Ramos (cell line): ENCODE data around the gene GNG3.
"Not testable (repeated sequence)": the region's sequence is repeated elsewhere in the genome, so short reads cannot be mapped to it uniquely, and the experiment has no call there.

Experiments
- in situ Hi-C: fragments of 300-500 bp; cut with MboI; formaldehyde crosslinking; loops from one replicate; pipeline ENCODE4 v1.14.3; 2022; ENCODE audit warnings: low sequenced_read_pairs; ENCODE audit not compliant: unreplicated experiment

Gene GNG3

DNA sequence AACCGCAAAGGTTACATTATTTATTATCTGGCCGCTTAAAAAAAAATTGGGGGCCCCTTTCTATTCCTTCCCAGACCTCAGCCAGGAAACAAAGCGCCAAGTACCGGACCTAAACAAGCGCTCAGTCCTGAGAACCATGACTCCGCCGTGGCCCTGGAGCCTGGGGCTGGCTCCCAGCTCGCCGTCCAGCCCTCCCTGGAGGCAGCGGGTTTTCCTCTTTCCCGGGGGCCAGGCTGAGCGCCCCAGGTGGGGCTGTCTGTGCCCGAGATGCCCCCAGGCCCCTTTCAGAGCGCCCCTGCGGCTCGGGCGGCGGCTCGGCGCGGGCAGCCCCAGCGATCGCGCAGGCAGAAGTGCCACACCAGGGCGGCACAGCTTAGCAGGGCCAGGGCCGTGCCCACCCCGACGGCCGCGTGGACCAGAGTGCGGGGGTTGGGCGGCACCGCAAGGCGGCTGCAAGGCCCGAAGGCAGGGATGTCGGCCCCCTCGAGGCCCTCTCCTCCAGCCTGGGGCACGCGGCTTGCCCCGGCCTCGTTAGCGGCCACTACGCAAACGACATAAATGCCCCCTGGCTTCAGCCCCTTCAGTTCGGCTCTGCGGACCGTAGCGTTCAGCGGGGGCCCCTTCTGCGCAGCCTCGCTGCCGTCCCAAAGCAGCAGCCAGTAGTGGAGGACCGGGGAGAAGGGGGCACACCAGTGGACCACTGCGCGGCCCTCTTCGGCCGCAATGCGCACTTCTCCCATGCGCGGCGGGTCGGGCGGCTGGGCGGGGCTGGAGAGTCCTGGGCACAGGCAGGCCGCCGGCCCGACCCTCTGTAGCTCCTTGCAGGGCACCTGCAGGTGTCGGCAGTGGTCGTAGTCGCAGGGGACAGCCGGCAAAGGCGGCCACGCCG is 19.7 kb upstream of the GNG3 start:
- in situ Hi-C loops = no loop called here

DNA sequence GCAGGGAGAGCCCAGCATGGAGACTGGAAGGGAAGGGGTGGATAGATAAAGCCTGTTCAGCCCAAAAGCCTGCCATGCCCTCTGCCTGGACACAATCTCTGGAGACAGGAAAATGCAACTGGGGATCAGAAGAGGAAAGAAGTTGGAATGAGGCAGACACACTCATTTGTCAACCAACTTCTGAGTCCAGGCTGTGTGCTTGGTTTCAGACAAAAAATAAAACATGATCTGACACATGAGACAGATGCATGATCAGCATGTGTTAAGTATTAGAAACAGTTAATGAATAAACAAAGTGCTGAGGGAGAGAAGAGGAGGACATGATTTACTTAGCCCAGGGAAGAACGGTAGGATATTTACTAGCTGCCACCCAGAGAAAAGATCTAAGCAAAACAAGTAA is 19.0 kb upstream of the GNG3 start:
- in situ Hi-C loops = no loop called here

DNA sequence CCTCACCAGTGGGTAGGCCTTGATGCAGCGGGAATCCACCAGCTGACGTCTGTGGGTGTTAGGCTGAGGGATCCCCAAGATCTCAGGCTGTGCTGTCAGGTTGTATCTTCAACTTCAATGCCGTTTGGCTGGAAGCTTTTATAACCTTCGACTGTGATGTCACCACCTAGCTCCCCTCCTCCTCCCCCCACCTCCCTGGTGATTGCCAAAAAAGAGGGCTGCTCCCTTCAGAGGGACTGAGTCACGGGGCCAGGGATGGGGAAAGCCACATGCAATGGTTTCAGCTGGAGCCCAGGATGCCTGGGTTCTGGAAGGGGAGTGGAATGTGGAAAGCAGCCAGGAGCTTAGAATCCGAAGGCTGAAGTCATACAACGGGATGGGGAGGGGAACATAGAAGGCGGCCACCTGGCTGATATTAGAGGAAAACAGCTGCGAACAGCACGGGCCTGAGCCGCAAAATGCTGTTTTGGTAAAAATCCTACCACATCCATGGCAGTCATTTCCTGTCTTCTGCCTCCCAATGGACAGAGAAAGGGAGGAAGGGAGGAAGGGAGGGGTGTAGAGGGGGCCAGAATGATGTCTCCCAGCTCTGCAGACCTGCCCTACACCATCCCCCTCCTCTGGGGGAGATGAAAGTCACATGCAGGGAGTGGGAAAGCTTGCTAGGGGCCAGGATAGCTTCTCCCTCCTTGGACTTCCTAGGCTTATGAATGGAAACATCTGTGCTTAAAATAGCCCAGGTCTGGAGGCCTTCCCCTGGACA is 17.9 kb upstream of the GNG3 start, which contains the start of gene LRRN4CL:
Gene LRRN4CL, minus strand, starts transcription at position 110 of the 763 bp plus-strand sequence. CDS start 1,022 bp downstream, outside the sequence.
- in situ Hi-C loops = loop anchor here (10.0 kb wide), 2 partner anchors 265 to 295 kb away; no protein-coding TSS in a partner anchor

DNA sequence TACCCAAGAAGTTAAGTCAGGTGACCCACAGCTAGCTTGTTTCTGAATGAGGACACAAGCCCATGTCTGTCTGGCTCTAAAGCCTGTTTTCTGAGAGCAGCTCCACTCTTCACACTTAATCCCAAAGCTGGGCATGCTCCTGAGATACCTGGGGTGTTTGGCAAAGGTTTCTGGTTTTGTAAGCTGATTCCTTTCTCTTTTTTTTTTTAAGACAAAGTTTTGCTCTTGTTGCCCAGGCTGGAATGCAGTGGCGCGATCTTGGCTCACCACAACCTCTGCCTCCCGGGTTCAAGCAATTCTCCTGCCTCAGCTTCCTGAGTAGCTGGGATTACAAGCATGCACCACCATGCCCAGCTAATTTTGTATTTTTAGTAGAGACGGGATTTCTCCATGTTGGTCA is 13.9 kb upstream of the GNG3 start:
- in situ Hi-C loops = loop anchor here (10.0 kb wide), 2 partner anchors 269 to 299 kb away; no protein-coding TSS in a partner anchor

DNA sequence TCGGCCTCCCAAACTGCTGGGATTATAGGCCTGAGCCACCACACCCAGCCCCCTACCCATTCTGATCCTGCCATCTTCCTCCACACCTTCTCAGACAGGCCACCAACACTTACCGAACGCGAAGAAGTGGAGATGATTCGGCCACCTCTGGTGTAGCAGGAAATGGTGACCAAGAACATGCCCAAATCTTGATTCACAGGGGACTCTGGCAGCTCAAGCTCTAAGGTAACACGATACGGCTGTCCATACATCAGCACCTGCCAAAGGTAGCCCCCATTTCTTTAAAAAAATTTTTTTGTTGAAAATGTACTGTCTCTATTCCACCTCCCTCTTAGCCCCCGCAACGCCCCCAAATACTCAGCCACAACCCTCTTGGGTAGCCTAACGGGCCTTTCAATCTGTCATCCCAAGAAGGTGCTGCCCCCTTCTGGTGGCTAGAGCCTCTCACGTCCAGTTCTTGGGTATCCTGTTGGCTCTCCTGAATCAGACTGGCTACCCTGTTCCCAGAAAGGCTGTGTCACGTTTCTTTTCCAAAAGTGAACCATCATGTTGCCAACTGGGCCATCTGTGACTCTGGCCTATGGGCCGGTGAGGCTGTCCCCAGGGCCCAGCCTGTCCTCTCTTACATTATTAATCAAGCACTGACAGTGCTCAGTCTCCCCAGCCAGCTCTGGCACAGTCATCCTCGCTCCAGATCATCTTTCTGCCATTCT is 12.9 kb upstream of the GNG3 start:
- in situ Hi-C loops = loop anchor here (10.0 kb wide), 2 partner anchors 270 to 300 kb away; no protein-coding TSS in a partner anchor

DNA sequence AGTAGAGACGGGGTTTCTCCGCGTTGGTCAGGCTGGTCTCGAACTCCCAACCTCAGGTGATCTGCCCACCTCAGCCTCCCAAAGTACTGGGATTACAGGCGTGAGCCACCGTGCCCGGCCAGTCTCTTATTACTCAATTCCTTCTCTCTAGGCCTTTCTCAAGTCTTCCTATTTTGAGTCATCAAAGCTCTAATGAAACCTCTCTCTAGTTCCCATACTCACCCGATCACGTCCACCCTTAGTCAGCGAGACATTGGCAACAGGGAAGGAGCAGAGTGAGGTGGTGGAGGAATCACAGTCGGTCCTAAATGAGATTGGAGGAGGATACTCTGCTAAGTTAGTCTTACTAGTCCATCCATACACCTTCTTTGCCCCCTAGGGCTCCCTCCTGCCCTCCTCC is 5.2 kb upstream of the GNG3 start:
- in situ Hi-C loops = no loop called here

DNA sequence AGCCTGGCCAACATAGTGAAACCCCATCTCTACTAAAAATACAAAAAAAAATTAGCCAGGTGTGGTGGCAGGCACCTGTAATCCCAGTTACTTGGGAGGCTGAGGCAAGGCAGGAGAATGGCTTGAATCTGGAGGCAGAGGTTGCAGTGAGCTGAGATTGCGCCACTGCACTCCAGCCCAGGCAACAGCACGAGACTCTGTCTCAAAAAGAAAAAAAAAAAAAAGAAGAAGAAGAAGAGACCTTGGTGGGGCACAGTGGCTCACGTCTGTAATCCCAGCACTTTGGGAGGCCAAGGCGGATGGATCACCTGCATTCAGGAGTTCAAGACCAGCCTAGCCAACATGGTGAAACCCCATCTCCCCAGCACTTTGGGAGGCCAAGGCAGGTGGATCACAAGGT is 3.6 kb upstream of the GNG3 start:
- in situ Hi-C loops = not testable (repeated sequence)

DNA sequence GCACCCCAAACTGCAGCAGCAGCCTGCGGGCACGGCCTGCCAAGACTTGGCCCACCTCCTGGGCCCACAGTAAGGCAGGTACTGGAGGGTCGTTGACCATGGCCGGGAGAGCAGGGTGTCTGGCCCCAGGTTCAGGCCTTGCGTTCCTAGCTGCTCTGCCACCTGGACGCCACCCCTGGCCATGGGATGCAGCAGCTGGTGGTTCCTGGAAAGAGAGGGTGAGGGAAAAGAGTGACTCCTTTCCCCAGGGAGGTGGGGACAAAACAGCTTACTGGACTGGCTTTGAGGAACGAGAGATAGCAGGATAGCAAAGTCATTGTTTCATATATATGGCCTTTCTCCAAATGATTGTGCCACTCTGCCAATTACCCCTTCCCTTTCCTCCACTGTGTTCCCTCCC is 2.1 kb upstream of the GNG3 start:
- in situ Hi-C loops = no loop called here

DNA sequence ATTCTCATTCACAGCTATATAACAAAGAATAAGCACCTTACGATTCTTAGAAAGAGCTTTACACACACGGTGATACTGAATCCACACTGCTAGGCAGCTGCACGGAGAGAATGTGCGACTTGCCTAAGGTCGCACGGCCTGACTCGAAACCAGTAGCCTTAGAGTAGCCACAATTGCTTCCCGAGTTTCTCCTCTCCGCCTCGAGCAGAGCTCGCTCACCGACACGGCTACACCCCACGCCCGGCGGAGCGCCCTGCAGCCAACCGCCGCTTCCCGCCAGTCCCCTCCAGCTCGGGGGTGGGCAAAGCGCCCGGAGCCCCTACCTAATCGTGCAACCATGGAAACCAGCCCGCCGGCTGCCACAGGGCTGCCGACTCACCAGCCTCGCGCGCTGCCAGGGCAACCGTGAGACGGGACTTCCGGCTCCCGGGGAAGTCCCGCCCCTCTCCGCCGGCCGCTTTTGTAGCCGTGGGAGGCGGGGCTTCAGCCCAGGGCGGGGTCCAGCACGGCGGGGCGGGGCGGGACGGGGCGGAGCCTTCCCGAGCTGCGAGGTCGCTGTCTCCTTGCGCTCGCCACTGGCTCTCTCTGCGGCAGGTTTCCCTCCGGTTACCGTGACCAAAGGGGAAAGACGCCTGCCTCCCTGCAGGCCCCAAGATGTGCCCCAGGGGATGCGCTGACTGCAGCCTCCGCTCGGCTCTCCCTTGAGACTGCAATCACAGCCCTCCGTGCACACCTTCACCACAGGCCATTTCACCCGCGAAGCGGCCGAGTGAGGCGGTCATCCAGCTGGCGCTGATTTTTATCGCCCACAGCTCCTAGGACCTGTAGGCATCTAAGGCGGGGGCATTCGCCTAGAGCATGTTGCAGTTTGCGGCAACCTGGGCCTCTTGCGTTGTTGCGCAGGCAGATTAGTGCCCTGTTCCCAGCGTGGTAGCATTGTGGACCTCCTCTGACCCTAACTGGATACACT is 1.3 kb upstream of the GNG3 start:
- in situ Hi-C loops = no loop called here

DNA sequence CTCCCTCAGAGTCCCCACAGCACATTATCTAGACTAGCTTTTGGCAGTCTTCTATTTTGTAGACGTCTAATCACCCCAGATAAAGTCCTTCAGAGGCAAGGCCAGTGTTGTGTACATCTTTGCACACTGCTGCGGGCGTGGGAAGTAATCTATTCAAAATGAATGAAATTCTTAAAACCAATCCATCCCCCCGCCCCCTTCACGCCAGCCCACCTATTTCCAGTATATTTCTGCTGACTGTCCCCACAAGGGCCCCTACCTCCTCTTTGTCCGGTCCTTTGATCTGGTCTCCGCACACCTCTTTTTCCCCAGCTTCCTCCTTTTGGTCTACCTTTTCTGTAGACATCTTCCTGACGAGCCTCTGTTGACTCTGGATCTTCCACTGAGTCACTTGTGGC is 627 bp upstream of the GNG3 start:
- in situ Hi-C loops = no loop called here

DNA sequence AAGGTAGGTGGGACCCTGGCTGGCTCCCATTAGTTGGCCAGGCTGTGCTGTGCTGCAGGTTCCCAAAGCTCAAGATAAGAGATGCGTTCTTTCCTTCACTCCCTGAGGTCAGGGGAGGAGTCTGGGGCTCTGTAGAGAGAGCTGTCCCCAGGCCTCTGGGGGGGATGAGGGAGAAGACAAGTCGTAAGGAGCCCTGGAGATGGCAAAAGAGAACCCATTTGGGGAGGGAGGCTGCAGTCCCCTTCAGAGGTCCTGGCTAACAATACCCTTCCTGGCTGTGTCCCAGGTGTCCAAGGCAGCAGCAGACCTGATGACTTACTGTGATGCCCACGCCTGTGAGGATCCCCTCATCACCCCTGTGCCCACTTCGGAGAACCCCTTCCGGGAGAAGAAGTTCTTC is 916 bp downstream of the GNG3 start:
- in situ Hi-C loops = no loop called here

DNA sequence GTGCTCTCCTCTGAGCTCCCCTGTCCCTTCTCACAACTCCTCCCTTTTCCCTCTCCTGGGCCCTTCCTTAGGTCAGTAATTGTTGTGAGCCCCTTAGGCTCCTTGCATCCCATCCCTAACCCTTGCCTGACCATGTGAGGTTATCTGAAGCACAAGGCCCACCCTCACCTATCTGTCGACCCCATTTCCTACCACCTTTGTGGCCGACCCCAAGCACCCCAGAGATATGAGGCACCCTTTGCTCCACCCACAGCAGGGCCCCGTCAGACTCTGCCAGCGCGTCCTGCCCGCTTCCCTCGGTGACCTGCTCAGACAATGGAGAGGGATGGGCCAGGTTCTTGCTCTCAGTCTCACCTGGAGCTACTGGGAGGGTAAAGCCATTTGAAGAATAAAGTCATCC is 1.3 kb downstream of the GNG3 start:
- in situ Hi-C loops = no loop called here

DNA sequence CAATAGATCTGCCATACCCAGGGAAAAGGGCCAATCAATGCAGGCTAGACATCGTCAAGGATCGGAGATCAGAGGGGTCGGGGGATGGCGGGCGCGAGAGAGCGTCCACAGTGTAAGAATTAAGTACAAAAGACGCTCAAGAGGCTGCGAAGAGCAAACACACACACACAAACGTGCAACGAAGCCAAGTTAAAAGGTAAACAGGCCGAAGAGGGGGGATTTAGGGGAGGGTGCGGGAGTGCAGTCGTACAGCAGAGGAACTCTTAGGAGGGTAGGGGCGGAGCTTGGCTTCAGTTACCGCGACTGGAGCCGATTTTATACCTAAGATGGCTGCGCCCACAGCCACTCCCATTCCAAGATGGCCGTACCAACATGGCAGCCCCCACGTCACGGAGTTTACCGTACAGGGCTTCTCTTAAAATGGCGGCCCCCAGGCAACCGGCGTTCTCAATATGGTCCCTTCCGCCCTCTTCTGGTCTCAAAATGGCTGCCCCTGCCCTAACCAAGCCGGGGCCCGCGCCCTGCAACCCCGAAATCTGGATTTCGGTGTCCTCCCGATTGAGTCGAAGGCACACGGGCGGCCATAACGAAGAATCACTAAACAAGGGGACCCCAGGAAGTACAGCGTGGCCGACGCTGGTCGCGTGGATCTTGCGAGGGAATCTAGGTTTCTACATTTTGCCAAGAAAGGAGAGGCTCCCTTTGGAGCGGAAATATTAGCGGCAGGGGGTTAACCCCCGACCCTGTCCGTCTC is 1.9 kb downstream of the GNG3 start:
- in situ Hi-C loops = no loop called here

DNA sequence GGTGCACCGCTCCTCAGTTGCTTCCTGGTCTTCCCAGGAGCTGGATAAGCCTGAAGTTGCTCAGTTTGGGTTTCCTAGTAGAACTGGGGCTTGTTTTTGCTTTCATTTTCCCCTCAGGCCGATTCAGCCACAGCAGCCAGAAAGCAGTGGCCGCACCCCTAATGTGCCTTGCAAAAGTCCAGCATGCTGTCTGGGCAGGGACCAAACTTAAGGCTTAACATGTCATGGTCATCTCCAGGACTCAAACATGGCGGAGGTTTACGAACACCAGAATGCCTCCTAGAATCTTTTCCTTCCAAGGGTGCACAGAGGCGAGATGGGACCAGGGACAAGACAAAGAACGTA is 2.5 kb downstream of the GNG3 start:
- in situ Hi-C loops = no loop called here

DNA sequence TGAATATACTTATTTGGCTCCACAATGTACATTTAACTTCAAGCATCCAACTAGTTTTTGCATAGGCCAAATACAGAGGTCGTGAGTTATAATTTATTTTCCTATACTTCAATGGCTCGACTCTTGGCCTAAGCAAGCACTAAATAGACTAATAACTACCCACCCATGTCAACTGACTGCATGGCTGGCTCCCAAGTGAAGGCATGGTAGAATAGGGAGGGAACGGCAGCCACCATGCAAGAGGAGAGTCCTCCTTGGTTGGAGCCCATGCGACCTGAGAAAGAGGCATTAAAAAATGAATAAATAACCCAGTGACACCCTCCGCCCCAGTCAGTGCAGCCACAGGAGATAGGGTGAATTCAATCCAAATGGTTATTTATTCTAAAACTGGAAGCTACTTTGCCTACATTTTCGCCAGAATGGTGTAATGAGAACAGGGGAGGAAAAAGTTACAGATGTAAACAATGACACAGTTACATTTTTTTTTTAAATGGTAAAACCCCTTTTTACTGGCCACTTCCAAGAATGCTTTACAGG is 4.9 kb downstream of the GNG3 start:
- in situ Hi-C loops = no loop called here

DNA sequence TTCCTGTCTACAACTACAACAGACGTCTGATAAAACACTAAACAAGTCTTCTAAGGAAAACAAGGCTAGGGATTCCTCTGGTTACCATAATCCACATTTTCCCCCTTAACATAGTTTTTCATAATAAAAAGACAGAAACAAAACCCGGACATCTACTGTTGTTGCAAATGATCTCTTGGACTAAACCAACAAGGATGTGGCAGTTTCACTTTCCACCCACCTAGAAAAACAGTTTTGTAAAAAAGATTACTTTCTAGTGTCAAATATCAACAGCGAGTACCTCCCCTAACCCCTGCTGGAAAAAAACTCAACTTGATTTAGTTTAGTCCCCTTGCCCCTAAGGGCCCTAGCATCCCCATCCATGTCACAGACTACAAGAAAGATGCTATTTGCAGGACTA is 5.4 kb downstream of the GNG3 start:
- in situ Hi-C loops = no loop called here

DNA sequence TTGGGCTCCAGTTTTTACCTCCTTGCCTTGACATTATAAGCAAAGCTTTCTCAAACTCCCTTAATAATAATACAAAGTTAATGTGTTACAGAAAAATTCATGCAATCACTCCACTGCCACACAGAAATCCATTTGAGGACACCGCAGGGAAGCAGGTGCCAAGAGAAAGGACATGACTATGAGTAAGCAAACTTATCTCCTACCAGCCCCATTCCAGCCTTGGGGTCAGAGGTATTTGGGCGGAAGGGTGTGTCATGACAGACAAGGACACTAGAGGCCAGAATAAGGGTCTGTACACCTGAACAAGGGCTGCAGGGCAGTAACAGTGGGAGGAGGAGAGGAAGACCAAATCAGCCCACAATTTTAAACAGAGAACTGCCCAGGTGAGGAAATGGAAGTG is 5.9 kb downstream of the GNG3 start:
- in situ Hi-C loops = no loop called here
